Fibroblast of skin of right biceps (primary cell): ENCODE results near the gene KIF19.
"Not testable (repeated sequence)": the region's sequence is repeated elsewhere in the genome, so short reads cannot be mapped to it uniquely, and the experiment has no call there.

ENCODE experiments used
- DNase-seq: peaks from one replicate; pipeline ENCODE4 v3.0.0-alpha.2; 2013

Gene KIF19

GRCh38 chr17:74391771-74392170 lies 65.7 kb downstream of the KIF19 start:
- no peak for DNase-seq

GRCh38 chr17:74392848-74393247 lies 66.8 kb downstream of the KIF19 start:
- no peak for DNase-seq

GRCh38 chr17:74393346-74393942 lies 67.4 kb downstream of the KIF19 start:
- DNase-seq = peak; percentile 39

GRCh38 chr17:74394275-74394950 lies 68.4 kb downstream of the KIF19 start:
- DNase-seq = no peak

GRCh38 chr17:74394977-74395376 lies 69.0 kb downstream of the KIF19 start:
- DNase-seq = no peak

- no peak for DNase-seq
Observed at GRCh38 chr17:74396567-74396966, 70.5 kb downstream of the KIF19 start.

GRCh38 chr17:74402048-74402447 lies 76.0 kb downstream of the KIF19 start:
- DNase-seq = no peak

GRCh38 chr17:74403512-74404137 lies 77.6 kb downstream of the KIF19 start:
- DNase-seq = no peak

GRCh38 chr17:74404218-74404617 lies 78.2 kb downstream of the KIF19 start:
- DNase-seq = no peak

GRCh38 chr17:74404789-74405188 lies 78.8 kb downstream of the KIF19 start:
- DNase-seq = no peak

- not testable (repeated sequence) for DNase-seq
Observed at GRCh38 chr17:74405311-74405710, 79.3 kb downstream of the KIF19 start.
